Vagina (tissue), 2 donors: ENCODE measurements around the gene HYDIN.

ENCODE experiments used
- POLR2AphosphoS5 ChIP-seq, 2 donors: sonication (generic); formaldehyde crosslinking; IDR thresholded peaks; one replicate each; pipeline ENCODE4 v1.9.0; 2017; ENCODE audit warnings: antibody characterized with exemption in 2 of 2, mild to moderate bottlenecking in 2 of 2, low read depth in 1 of 2; ENCODE audit not compliant: insufficient read depth in 1 of 2
- TF ChIP-seq, protein P1 (sequence below), 3 experiments: fragments of 450-650 bp in 2 of 3; fragments of 200-600 bp in 1 of 3; sonication (generic) in 1 of 3; IDR thresholded peaks; one replicate each; pipeline ENCODE4 v1.5.1; 2017 to 2019; ENCODE audit warnings: antibody characterized with exemption in 3 of 3, mild to moderate bottlenecking in 2 of 3, moderate library complexity in 2 of 3

DNA sequence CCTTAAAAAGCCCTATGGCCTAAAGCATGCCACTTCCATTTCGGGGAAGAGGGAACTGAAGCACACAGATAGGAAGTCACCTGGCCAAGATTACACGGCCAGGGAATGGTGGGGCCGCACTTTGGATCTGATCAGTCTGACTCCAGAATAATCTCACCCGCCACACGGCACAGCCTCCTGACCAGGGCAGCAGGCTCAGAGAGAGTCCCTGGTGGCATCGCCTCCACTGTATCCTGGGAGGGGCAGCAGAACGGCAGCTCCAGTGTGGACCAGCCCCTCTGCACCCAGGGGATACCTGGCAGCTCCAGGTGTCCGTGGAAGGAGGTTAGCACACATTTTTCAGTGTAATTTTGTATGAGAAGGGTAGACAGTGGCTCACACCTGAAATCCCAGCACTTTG is 465.0 kb downstream of the HYDIN start:
- no peak for TF ChIP-seq POLR2AphosphoS5 (IDR thresholded peaks at IDR 0.05; ENCODE audit: insufficient read depth in 1 of 2, low read depth in 1 of 2)
- TF ChIP-seq, protein P1, sequence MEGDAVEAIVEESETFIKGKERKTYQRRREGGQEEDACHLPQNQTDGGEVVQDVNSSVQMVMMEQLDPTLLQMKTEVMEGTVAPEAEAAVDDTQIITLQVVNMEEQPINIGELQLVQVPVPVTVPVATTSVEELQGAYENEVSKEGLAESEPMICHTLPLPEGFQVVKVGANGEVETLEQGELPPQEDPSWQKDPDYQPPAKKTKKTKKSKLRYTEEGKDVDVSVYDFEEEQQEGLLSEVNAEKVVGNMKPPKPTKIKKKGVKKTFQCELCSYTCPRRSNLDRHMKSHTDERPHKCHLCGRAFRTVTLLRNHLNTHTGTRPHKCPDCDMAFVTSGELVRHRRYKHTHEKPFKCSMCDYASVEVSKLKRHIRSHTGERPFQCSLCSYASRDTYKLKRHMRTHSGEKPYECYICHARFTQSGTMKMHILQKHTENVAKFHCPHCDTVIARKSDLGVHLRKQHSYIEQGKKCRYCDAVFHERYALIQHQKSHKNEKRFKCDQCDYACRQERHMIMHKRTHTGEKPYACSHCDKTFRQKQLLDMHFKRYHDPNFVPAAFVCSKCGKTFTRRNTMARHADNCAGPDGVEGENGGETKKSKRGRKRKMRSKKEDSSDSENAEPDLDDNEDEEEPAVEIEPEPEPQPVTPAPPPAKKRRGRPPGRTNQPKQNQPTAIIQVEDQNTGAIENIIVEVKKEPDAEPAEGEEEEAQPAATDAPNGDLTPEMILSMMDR (IDR thresholded peaks at IDR 0.05) = no peak
